AG04450 (cell line): ENCODE data around the gene TRMT1. TPM values are rescaled to one million over a fixed set of nuclear protein-coding genes. Genes with fewer than 3 reads are reported as not detected.

Experiments
- CTCF ChIA-PET: fragments of 300-600, 350-600 bp; formaldehyde crosslinking; extraction: SDS; loops from one replicate; lab custom pipeline; 2022; ENCODE audit warnings: antibody characterized with exemption, inconsistent platforms; lab: Charles Lee
- POLR2A ChIA-PET: fragments of 350-600 bp; formaldehyde crosslinking; extraction: SDS; loops from one replicate; lab custom pipeline; 2021; ENCODE audit warnings: antibody characterized with exemption, inconsistent platforms; lab: Yijun Ruan, JAX
- DNase-seq: peaks from one replicate; pipeline ENCODE4 v3.0.0-alpha.2; 2011; ENCODE audit warnings: low read depth, low spot score
- H3K27ac ChIP-seq: one replicate; pipeline ENCODE4 v1.5.1; 2012; ENCODE audit warnings: low read depth, low read length, control low read depth
- H3K27me3 ChIP-seq: one replicate; pipeline ENCODE4 v1.6.0; 2012; ENCODE audit warnings: low read length; ENCODE audit not compliant: control insufficient read depth, insufficient read depth
- H3K4me3 ChIP-seq: 2 replicates; pipeline ENCODE4 v1.5.1; 2011; ENCODE audit warnings: mild to moderate bottlenecking, low read depth, low read length, control low read depth
- H3K9me3 ChIP-seq: 2 replicates; pipeline ENCODE4 v1.5.1; 2012; ENCODE audit warnings: low read length; ENCODE audit not compliant: control insufficient read depth, insufficient read depth
- CTCF ChIP-seq: IDR thresholded peaks from 2 replicates; pipeline ENCODE4 v1.5.1; 2011; ENCODE audit warnings: low read depth, low read length, control low read depth, inconsistent platforms
- polyA plus RNA-seq: library from polyadenylated mRNA; depleted of rRNA; stranded (reverse); fragments of >200 nt; gene quantifications from 2 replicates; pipeline ENCODE4 v1.2.3, GENCODE V29; 2011

TRMT1 gene
- polyA plus RNA-seq, 1 experiment = 17.3 TPM

DNA sequence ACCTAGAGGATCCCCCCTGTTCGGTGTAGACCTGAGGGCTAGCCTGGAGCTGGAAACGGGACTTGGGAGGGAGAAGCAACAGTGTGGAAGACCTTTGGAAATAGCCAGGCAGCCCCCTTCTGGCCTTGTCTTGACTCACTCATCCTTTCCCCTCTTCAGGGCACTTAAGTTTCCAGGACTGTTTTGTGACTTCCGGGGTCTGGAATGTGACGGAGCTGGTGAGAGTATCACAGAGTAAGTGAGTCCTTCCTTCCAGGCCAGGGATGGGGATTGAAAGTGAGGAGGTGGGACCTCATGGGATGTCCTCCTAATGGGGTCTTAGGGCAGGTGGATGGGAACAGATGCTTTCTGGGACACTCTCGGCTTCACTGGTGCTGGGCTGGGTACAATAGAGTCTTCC lies 43.3 kb downstream of the TRMT1 start:
- ChIA-PET CTCF (interaction anchor here (1.2 to 1.9 kb wide), 4 partner anchors 12 to 108 kb away, joined by 3 to 9 read pairs (median 6); no protein-coding TSS in a partner anchor), POLR2A (no interaction called here)

DNA sequence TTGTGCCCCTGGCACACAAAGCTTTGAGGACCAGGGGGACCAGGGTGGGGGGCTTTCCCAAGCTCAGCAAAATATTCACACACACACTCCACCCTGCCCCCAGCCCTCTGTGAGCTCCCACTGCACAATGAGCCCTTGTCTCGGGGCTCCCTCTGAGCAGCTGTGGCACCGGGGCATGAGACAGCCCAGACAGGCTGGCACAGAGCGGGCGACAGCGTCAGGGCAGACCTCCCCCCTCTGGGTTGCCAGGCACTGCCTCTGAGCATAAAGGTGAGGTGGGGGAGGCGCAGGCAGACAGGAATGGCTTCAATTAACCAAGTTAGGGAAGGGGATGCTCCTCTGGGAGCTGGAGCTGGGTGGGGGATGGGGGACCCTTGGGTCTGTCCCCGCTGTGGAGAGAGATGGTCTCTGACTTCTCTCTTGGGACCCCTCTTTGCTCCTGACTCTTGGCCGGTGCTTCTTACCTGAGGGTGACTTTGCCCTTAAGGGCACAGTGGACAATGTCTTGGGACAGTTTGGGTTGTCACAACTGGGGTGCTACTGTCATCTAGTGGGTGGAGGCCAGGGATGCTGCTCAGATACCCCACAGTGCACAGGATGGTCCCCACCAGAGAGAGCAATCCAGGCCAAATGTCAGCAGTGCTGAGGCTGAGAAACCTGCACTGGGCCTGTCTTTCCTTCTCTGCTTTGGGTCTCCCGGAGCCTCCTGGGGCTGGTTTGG lies 44.2 kb downstream of the TRMT1 start:
- Histone ChIP-seq H3K4me3 (no peak overlapping the region), H3K27ac (no peak overlapping the region), H3K27me3 (no peaks in the 10 kb centered on the region), H3K9me3 (no peaks in the 10 kb centered on the region)
- DNase-seq = no peak
- no peak for TF ChIP-seq CTCF
- ChIA-PET POLR2A (interaction anchor here (0.6 kb wide), 1 partner anchor 36 kb away, joined by 3 read pairs; no protein-coding TSS in a partner anchor), CTCF (interaction anchor here (1.5 to 1.9 kb wide), 3 partner anchors 11 to 95 kb away, joined by 3 to 9 read pairs (median 7); no protein-coding TSS in a partner anchor)

More for the DNA sequence above, 43.3 kb downstream of the TRMT1 start:
- Histone ChIP-seq H3K9me3 (no peaks in the 10 kb centered on the region), H3K27me3 (no peaks in the 10 kb centered on the region), H3K27ac (no peak overlapping the region), H3K4me3 (no peak overlapping the region)
- no peak for DNase-seq
- no peak for TF ChIP-seq CTCF

DNA sequence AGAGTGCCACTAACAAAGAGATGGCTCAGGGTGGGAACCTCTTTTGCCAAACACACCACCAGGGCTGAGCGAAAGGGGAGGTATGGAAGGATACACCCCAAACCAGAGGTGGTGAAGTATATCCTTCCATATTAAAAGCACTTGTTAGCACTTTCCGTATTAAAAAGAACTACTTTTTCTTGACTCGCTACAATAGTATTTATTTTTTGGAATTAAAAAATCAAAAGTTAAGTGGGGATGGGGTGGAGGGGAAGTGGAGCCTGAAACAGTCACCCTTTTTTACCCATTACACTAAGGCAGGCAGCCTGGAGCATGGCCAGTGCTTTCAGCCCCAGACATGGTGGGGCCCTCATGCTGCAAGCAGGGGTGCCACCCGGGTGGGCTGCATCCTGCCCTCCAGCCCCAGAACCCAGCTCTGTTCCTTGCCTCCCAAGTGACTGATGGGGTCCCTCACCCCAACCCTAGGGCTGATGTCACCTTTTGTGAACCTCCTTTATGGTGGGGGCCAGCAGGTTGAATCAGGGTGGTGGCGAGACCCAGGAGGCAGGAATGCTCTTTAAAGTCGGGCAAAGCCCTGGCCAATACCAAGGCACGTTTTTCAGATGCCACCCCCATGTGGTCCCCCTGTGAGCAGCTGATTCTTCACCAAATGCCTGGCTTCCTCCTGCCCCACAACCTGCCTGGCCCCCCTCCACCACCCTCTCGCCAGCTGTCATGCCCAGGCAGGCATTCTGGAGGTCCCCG lies 44.9 kb downstream of the TRMT1 start:
- TF ChIP-seq CTCF = no peak
- ChIA-PET POLR2A (interaction anchor here (0.6 kb wide), 1 partner anchor 37 kb away, joined by 3 read pairs; no protein-coding TSS in a partner anchor), CTCF (interaction anchor here (1.0 to 2.6 kb wide), 2 partner anchors 11 to 22 kb away, joined by 3 to 28 read pairs; no protein-coding TSS in a partner anchor)
- Histone ChIP-seq H3K27ac (no peak overlapping the region), H3K4me3 (no peak overlapping the region), H3K27me3 (no peaks in the 10 kb centered on the region), H3K9me3 (no peaks in the 10 kb centered on the region)
- no peak for DNase-seq

DNA sequence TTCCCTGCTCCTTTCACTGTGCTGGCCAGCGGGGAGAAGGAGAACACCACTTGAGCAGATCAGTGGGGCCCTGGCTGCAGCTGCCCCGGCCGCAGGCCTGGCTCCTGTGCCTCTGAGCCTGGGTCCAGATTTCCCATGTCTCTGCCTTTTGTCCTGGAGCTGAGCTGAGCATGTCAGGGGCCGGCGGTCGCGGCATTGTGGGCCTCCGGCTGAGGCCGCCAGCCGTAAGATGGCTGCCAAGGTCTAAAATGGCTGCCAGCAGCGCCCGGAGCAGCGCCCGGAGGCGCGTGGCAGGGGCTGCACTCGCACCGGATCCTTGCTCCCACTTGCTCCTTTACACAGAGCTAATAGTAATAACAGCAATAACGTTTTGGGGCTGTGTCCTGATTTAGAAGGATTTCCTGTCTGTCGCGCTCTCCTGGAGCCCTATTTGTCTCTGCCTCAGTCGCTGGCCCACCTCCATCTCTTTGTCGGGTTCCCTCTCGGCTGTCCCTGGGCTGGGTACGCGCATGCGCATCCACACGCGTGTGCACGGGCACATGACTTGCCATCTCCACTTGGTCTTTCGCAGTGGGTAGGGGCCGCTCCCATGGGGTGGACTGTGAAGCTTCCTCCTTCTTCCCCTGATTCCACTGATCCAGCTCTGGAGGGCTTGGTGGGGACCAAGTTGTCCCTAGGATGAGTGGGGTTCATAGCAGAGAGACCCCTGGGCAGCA lies 46.0 kb downstream of the TRMT1 start:
- POLR2A ChIA-PET = interaction anchor here (1.1 kb wide), 1 partner anchor 45 kb away, joined by 3 read pairs; no protein-coding TSS in a partner anchor
- Histone ChIP-seq H3K4me3 (no peak overlapping the region), H3K9me3 (no peaks in the 10 kb centered on the region), H3K27me3 (no peaks in the 10 kb centered on the region), H3K27ac (no peak overlapping the region)
- TF ChIP-seq CTCF = no peak
- no peak for DNase-seq
- CTCF ChIA-PET = interaction anchor here (1.0 to 2.6 kb wide), 3 partner anchors 10 to 37 kb away, joined by 3 to 28 read pairs (median 6); no protein-coding TSS in a partner anchor
